Tibial nerve (tissue), 4 donors: ENCODE data around the gene ATP13A2.
"Not testable (repeated sequence)": the region's sequence is repeated elsewhere in the genome, so short reads cannot be mapped to it uniquely, and the experiment has no call there.

ENCODE experiments used
- EP300 ChIP-seq, 2 donors: sonication (generic); formaldehyde crosslinking; IDR thresholded peaks; one replicate each; pipeline ENCODE4 v1.6.1; 2017; ENCODE audit warnings: antibody characterized with exemption in 2 of 2, mild to moderate bottlenecking in 1 of 2
- POLR2A ChIP-seq, 2 donors: fragments of 450-650 bp; IDR thresholded peaks; one replicate each; pipeline ENCODE4 v1.6.1; 2017; ENCODE audit warnings: antibody characterized with exemption in 2 of 2, mild to moderate bottlenecking in 2 of 2, moderate library complexity in 2 of 2
- TF ChIP-seq, protein P1 (sequence below), 5 experiments: fragments of 200-600 bp in 3 of 5; fragments of 450-650 bp in 2 of 5; sonication (generic) in 3 of 5; IDR thresholded peaks; one replicate each; pipeline ENCODE4 v1.5.1; 2016 to 2019; ENCODE audit warnings: antibody characterized with exemption in 5 of 5, mild to moderate bottlenecking in 3 of 5, moderate library complexity in 2 of 5

DNA sequence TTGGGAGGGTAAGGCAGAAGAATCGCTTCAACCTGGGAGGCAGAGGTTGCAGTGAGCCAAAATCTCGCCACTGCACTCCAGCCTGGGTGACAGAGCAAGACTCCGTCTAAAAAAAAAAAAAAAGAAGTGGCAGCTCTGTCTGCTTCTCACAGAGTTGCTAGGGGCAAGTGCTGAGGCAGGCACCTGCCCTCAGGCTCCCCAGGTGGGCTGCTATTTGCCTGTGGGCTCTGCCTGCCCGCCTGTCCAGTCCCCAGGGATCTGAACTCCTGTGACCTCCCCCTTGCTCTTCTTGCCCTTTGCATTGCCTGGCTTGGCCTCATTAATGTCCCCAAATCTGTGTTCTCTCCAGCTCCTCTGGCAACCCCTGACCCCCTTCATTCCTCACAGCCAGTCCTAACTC is 59.4 kb downstream of the ATP13A2 start:
- TF ChIP-seq, protein P1, sequence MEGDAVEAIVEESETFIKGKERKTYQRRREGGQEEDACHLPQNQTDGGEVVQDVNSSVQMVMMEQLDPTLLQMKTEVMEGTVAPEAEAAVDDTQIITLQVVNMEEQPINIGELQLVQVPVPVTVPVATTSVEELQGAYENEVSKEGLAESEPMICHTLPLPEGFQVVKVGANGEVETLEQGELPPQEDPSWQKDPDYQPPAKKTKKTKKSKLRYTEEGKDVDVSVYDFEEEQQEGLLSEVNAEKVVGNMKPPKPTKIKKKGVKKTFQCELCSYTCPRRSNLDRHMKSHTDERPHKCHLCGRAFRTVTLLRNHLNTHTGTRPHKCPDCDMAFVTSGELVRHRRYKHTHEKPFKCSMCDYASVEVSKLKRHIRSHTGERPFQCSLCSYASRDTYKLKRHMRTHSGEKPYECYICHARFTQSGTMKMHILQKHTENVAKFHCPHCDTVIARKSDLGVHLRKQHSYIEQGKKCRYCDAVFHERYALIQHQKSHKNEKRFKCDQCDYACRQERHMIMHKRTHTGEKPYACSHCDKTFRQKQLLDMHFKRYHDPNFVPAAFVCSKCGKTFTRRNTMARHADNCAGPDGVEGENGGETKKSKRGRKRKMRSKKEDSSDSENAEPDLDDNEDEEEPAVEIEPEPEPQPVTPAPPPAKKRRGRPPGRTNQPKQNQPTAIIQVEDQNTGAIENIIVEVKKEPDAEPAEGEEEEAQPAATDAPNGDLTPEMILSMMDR (IDR thresholded peaks at IDR 0.05), result not testable (repeated sequence)
- not testable (repeated sequence) for TF ChIP-seq POLR2A, EP300 (IDR thresholded peaks at IDR 0.05)
